SU-DHL-6 (cell line): ENCODE data around the gene CPLX1.

Source experiments
- CTCF ChIP-seq: fragments of 200-600 bp; sonication (generic); IDR thresholded peaks from one replicate; pipeline ENCODE4 v1.5.1; 2017; ENCODE audit warnings: antibody characterized with exemption, mild to moderate bottlenecking, low read length, moderate library complexity; ENCODE audit not compliant: insufficient read depth, poor library complexity, severe bottlenecking
- EZH2phosphoT487 ChIP-seq: fragments of 200-600 bp; sonication (generic), shearing (Covaris generic); conservative IDR thresholded peaks from 2 replicates; pipeline ENCODE4 v1.6.1; 2018; ENCODE audit warnings: mild to moderate bottlenecking, antibody characterized with exemption, low read length, moderate library complexity, mixed read lengths

- no peak for TF ChIP-seq CTCF
- no peak for TF ChIP-seq EZH2phosphoT487
Observed at GRCh38 chr4:874056-874455, 48.1 kb upstream of the CPLX1 start.
